ENCODE results near the gene APBB1.

The APBB1 gene

GRCh38 chr11:6419009-6419631, at the start of gene APBB1:
Gene APBB1, minus strand, starts transcription at chr11:6419094. Its CDS starts 7,747 bp downstream, at chr11:6411347.
- no peak for DNase-seq

DNA sequence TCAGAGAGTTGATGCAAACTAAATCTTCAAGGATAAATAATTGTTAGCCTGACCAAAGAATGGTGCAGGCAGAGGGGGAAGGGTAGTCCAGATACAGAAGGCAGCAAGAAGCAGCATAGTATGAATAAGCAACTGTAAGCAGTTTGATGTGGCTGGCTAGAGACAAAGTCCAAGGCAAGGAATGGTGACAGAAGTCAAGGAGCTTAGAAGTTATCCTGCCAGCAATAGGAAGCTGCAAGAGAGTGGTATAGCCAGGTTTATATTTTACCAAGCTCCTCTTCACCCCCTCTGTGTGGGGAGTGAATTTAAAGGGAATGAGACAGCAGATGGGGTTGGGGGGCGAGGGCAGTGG, 40.2 kb upstream of the APBB1 start:
- no peak for DNase-seq

- DNase-seq, result no peak
Measured at GRCh38 chr11:6458352-6459098, 39.6 kb upstream of the APBB1 start.

GRCh38 chr11:6457581-6458320, 38.9 kb upstream of the APBB1 start:
- no peak for DNase-seq

DNA sequence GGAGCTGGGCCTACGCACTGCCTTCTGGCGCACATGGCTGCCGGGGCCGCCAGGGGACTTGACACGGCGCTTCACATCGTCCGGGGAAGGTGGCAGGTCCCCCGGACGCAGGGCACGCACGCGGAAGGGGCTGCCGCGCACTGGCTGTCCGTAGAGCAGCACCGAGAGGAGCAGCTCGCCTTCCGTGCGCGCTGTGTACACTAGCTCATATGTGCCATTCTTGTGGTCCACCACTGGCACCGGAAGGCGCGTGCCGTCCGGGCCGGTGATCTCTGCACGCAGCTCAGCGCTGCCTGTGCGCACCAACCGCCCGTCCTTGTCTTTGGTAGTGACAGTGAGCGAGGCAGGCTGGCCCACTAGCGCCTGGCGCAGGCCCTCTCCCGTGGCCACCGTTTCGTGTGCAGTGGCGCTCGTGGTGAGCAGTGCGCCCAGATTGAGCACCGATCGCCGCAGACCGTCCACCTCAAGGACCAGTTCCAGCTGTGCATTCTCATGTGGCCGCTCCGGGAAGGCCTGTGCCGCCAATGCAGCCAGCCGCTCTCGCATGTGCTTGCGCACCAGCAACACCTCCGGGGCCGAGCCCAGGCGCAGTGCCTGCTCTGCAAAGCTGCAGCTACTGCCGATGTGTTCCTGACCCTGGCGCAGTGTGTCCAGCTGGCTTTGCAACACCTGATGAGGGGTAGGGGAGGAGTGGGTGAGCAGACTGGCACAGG, 37.6 kb upstream of the APBB1 start:
- no peak for DNase-seq

DNA sequence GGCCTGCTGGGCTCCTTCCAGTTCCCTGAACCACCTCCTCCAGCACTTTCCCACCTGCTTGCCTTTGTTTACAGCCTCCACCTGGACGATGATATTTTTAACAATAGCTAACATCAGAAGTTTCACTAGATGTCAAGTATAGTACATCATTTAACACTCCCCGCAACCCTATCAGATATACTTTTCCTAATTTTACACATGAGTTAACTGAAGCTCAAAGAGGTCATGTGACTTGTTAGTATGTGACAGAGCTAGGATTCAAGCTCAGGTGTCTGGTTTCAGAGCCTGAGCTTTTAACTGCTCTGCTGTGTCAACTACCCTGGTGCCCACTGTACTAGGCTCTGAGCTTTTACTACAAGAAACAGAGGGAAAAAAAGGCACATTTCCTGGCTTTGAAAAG, 36.2 kb upstream of the APBB1 start:
- DNase-seq, result no peak

DNA sequence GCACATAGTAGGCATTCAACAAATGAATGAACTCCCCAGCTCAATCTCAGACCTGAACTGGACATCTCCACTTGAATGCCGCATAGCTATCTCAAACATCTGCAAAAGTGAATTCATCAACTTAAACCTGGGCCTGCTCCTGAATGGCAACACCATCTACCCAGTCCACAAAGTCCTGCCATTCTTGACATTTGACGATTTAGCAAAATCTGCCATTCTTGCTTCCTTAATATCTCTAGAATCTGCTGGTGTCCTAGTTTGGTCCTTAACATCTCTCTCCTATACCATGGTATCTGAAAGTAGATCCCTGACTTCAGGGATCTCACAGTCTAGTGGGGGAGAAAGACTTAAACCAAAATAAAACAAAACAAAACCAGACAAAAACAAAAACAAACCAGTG, 34.3 kb upstream of the APBB1 start:
- no peak for DNase-seq

DNA sequence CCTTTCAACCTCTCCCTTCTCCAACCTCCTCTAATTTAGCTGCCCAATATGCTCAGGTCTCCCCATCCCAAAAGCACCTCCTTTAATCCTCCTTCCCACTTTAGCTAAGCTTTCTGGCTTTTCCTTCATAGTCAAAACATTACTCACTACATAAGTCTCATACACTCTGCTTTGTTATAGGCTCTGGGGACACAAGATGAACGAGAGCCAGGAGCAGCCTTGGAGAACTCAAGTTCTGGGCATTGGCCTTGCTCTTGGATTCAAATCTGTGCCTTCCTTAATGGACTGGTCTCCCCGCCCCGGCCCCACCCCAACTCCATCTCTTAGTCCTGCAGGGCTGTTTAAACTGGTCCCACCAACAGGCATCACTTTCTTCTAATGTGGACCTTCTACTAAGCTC, 33.3 kb upstream of the APBB1 start:
- no peak for DNase-seq

DNA sequence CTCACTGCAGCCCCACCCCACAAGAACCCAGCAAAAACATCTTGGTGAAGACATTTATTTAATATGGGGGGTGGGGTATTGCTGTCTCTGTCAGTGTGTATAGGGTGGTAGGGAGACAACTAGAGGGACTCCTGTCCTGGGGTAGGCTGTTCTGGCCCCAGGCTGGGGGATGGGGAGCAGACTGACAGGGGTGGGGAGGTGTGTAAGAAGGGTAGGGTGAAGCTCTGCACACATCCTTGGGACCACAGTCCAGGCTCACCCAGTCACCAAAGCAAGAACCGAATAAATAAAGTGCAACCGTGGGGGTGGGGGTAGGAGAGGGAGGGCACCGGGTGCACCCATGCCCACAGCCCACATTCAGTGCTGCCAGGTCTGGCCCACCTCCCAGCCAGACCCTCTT, 29.7 kb upstream of the APBB1 start:
- DNase-seq, result no peak

GRCh38 chr11:6443269-6444003, 24.5 kb upstream of the APBB1 start:
- DNase-seq, result no peak

GRCh38 chr11:6442441-6442840, 23.5 kb upstream of the APBB1 start:
- DNase-seq, result no peak

GRCh38 chr11:6440906-6441358, 22.0 kb upstream of the APBB1 start, which contains the start of gene HPX:
Gene HPX, minus strand, starts transcription at chr11:6440987. Its CDS starts 24 bp downstream, at chr11:6440963.
- no peak for DNase-seq

DNA sequence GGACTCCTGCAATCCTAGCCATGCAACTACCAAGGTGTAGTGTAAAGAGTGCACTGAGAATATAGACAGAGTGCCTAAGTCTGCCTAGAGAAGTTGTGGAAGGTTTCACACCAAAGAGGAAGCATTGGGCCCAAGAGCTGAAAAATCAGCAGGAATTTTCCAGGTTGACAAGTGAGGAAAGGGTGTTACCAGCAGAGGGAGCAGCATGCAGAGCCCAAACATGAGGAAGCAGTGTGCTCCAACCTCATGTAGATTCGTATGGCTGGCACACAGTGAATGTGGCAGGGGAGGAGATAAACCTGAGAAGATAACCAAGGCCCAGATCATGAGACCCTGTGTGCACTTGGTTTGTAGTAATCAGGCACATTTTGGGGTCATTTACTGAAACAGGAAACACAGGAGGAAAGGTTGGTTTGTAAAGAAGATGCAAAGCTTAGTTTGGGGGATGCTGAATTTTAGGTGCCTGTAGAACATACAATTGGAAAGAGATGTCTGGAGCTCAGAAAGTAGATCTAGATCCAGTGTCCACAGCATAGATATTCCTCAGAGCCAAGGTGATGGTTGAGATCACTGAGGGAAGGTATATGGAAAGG, 20.2 kb upstream of the APBB1 start:
- DNase-seq, result no peak

GRCh38 chr11:6437993-6438392, 19.1 kb upstream of the APBB1 start:
- no peak for DNase-seq

- DNase-seq, result no peak
Measured at GRCh38 chr11:6437423-6437822, 18.5 kb upstream of the APBB1 start.

DNA sequence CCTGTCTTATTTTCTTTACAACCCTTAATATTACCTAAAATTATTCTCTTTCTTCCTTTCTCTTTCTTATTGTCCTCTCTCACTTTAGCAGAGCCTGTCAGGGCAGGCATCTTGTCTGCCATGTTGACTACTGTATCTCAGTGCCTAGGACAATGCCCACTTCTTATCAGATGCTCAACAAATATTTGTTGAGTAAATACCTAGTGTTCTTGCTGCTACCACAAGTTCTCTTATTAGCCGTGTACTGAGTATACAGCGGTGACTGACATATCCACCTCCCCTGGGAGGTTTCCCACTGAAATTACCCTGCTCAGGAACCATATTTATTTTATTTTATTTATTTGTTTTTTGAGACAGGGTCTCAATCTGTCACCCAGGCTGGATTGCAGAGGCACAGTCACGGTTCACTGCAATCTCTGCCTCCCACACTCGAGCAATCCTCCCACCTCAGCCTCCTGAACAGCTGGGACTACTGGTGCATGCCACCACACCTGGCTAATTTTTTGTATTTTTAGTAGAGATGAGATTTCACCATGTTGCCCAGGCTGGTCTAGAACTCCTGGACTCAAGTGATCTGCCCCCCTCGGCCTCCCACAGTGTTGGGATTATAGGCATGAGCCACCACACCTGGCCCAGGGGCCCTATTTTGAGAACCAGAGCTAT, 15.2 kb upstream of the APBB1 start:
- DNase-seq, result no peak

- DNase-seq, result peak; percentile 68
Measured at GRCh38 chr11:6431861-6432260, 13.0 kb upstream of the APBB1 start.

DNA sequence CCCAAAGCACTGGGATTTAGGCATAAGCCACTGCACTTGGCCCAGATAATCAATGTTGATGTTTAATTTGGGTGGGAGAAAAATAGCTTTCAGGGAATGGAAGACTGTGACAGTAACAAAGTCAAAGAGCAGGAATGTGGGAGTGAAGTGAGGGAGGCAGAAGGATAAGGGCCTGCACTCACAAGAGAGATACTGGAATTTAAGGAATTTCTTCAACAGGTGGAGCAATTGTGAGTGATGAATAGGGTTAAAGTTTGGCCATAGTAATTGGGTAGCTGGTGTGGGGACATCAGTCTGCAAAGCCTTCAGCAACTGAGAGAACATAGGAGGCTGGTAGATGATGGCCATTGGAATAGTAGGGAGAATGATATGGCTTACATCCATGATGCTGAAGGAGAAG, 8.6 kb upstream of the APBB1 start:
- DNase-seq, result no peak

GRCh38 chr11:6420677-6421076, 1.8 kb upstream of the APBB1 start:
- no peak for DNase-seq

DNA sequence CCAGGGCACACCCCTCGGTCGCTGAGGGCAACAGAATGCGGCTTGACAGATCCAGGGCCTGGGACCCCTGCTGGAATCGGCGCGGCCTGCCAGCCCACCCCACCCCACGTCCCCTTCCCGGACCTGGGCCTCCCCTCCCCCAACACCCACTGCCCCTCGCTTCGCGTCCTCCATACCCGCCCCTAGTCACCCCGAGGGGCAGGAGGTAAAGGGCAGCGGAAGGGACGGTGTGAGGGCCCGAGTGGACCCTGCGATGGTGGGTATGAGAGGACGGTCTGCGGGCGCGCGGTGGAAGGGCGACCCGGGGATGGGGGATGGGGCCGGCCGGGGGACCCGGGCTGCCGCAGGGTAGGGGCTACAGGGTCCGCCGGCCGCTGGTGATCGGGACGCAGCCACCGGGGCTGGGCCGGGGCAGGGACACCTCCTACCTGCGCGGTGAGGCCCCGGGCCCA, 311 bp downstream of the APBB1 start:
- DNase-seq, result no peak

DNA sequence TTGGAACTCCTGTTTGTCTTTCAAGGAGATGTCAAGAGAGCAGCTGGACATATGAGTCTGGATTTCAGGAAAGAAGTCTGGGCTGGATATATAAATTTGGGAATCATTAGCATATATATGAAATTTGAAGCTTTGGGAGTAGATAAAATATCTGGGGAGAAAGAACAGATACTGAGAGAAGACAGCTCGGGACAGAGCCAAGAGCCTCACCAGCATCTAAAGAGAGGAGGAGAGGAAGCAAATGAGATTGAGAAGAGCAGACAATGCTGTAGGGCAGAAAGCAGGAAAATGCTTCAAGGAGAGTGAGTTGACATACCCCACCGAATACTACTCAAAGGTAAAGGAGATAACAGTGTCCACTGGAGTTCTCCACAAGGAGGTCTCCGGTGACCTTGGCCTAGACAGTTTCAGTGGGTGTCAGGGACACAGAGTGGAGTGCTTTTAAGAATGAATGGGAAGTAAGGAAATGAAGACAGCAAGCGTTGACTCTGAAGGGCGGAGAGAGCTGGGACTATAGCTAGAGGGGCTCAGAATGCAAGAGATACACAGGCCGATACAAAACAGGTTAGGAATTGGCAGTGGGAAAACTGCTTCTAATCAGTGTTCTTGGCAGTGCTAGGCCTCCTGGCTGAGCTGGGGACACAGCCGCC, 862 bp downstream of the APBB1 start:
- DNase-seq, result no peak
